Suprapubic skin (tissue), 4 donors: ENCODE data around the gene RPA1. TPM values are rescaled to one million over a fixed set of nuclear protein-coding genes. Genes with fewer than 3 reads are reported as not detected.
A peak's percentile ranks its signal among the peaks of the same experiment; 100 is the strongest.
"Not testable (repeated sequence)": the region's sequence is repeated elsewhere in the genome, so short reads cannot be mapped to it uniquely, and the experiment has no call there.

Source experiments
- DNase-seq, 2 donors: peaks; one replicate each; pipeline ENCODE4 v3.0.0-alpha.2; 2019; ENCODE audit warnings: low spot score in 2 of 2
- H3K27ac ChIP-seq: fragments of 200-600 bp; sonication (generic); one replicate; pipeline ENCODE4 v1.5.1; 2019
- H3K27me3 ChIP-seq: fragments of 200-600 bp; sonication (generic); one replicate; pipeline ENCODE4 v1.5.1; 2019
- H3K36me3 ChIP-seq: fragments of 200-600 bp; sonication (generic); one replicate; pipeline ENCODE4 v1.5.1; 2019
- H3K4me1 ChIP-seq: fragments of 200-600 bp; sonication (generic); one replicate; pipeline ENCODE4 v1.5.1; 2019
- H3K4me3 ChIP-seq: fragments of 200-600 bp; sonication (generic); one replicate; pipeline ENCODE4 v1.5.1; 2019; ENCODE audit warnings: mild to moderate bottlenecking
- H3K9me3 ChIP-seq: fragments of 200-600 bp; sonication (generic); one replicate; pipeline ENCODE4 v1.5.1; 2019
- CTCF ChIP-seq, 2 donors: fragments of 200-600 bp in 1 of 2; fragments of 450-650 bp in 1 of 2; sonication (generic) in 1 of 2; IDR thresholded peaks; one replicate each; pipeline ENCODE4 v1.5.1; 2016 to 2019; ENCODE audit warnings: antibody characterized with exemption in 2 of 2, mild to moderate bottlenecking in 1 of 2, moderate library complexity in 1 of 2
- EP300 ChIP-seq: sonication (generic); formaldehyde crosslinking; IDR thresholded peaks from one replicate; pipeline ENCODE4 v1.6.1; 2017; ENCODE audit warnings: antibody characterized with exemption
- POLR2A ChIP-seq, 2 donors: fragments of 450-650 bp; IDR thresholded peaks; one replicate each; pipeline ENCODE4 v1.6.1; 2017; ENCODE audit warnings: antibody characterized with exemption in 2 of 2, mild to moderate bottlenecking in 2 of 2, moderate library complexity in 2 of 2
- POLR2AphosphoS5 ChIP-seq, 3 donors: sonication (generic); formaldehyde crosslinking; IDR thresholded peaks; one replicate each; pipeline ENCODE4 v1.6.1; 2017; ENCODE audit warnings: antibody characterized with exemption in 3 of 3
- WGBS: methylation state at CpG from one replicate; pipeline ENCODE4 v1.1.5; 2018; 5-methylcytosine and 5-hydroxymethylcytosine counted together
- total RNA-seq, 4 donors: library from RNA; depleted of rRNA; stranded (reverse); fragments of >200 nt; gene quantifications; one replicate each; pipeline ENCODE4 v1.1.0, GENCODE V29; 2016

RPA1 gene
- total RNA-seq, 4 donors from 2014 or later = 27.6 to 58.2 (median 36.7) TPM

- H3K36me3 ChIP-seq = peaks cover 45% of the 10 kb centered on the region
Observed at GRCh38 chr17:1803280-1803679, 26.5 kb upstream of the RPA1 start.

GRCh38 chr17:1807890-1808289 is 21.9 kb upstream of the RPA1 start:
- Histone ChIP-seq H3K27me3 (no peaks in the 10 kb centered on the region), H3K4me3 (no peak overlapping the region), H3K4me1 (no peaks in the 10 kb centered on the region), H3K36me3 (peaks cover 38% of the 10 kb centered on the region), H3K9me3 (no peaks in the 10 kb centered on the region), H3K27ac (no peak overlapping the region)
- DNase-seq = no peak
- no peak for TF ChIP-seq CTCF (IDR thresholded peaks at IDR 0.05)
- no peak for TF ChIP-seq POLR2A (IDR thresholded peaks at IDR 0.05)
- TF ChIP-seq POLR2AphosphoS5 (IDR thresholded peaks at IDR 0.05) = no peak
- TF ChIP-seq EP300 = no peak
- WGBS = 94% methylated on average over 6 of the region's 6 CpGs

More at GRCh38 chr17:1803280-1803679, 26.5 kb upstream of the RPA1 start:
- peak in 1 of 2 donors; percentile 35 for DNase-seq
- H3K27ac ChIP-seq = no peak overlapping the region
- no peaks in the 10 kb centered on the region for H3K9me3 ChIP-seq
- H3K27me3 ChIP-seq = no peaks in the 10 kb centered on the region
- no peak for TF ChIP-seq POLR2AphosphoS5 (IDR thresholded peaks at IDR 0.05)
- TF ChIP-seq POLR2A (IDR thresholded peaks at IDR 0.05) = no peak
- no peak for TF ChIP-seq CTCF (IDR thresholded peaks at IDR 0.05)
- no peak for TF ChIP-seq EP300
- H3K4me3 ChIP-seq = no peak overlapping the region
- no peaks in the 10 kb centered on the region for H3K4me1 ChIP-seq
- WGBS = 92% methylated on average over 6 of the region's 6 CpGs

- H3K4me3 ChIP-seq = no peak overlapping the region
- peaks cover 30% of the 10 kb centered on the region for H3K36me3 ChIP-seq
- 66% methylated on average over 2 of the region's 2 CpGs for WGBS
- no peak overlapping the region for H3K27ac ChIP-seq
- H3K27me3 ChIP-seq = no peaks in the 10 kb centered on the region
- TF ChIP-seq CTCF (IDR thresholded peaks at IDR 0.05) = no peak
- no peak for TF ChIP-seq EP300
- TF ChIP-seq POLR2A (IDR thresholded peaks at IDR 0.05) = no peak
- no peak for TF ChIP-seq POLR2AphosphoS5 (IDR thresholded peaks at IDR 0.05)
- DNase-seq = no peak
- H3K9me3 ChIP-seq = no peaks in the 10 kb centered on the region
- no peaks in the 10 kb centered on the region for H3K4me1 ChIP-seq
Observed at GRCh38 chr17:1808644-1809043, 21.2 kb upstream of the RPA1 start.

GRCh38 chr17:1809815-1810214 is 20.0 kb upstream of the RPA1 start:
- not testable (repeated sequence) for H3K27ac ChIP-seq, H3K9me3 ChIP-seq, H3K27me3 ChIP-seq, H3K4me3 ChIP-seq, DNase-seq, H3K4me1 ChIP-seq
- H3K36me3 ChIP-seq = peaks cover 23% of the 10 kb centered on the region
- WGBS = 98% methylated on average over 8 of the region's 8 CpGs

GRCh38 chr17:1810450-1811103 is 19.2 kb upstream of the RPA1 start:
- H3K36me3 ChIP-seq = peaks cover 23% of the 10 kb centered on the region
- TF ChIP-seq CTCF (IDR thresholded peaks at IDR 0.05) (no peak), EP300 (no peak), POLR2AphosphoS5 (IDR thresholded peaks at IDR 0.05) (no peak), POLR2A (IDR thresholded peaks at IDR 0.05) (no peak)
- no peak overlapping the region for H3K27ac ChIP-seq
- H3K27me3 ChIP-seq = no peaks in the 10 kb centered on the region
- no peaks in the 10 kb centered on the region for H3K9me3 ChIP-seq
- H3K4me1 ChIP-seq = no peaks in the 10 kb centered on the region
- no peak for DNase-seq
- H3K4me3 ChIP-seq = no peak overlapping the region
- WGBS = 93% methylated on average over 20 of the region's 20 CpGs

GRCh38 chr17:1813088-1813487 is 16.7 kb upstream of the RPA1 start:
- Histone ChIP-seq H3K4me1 (no peaks in the 10 kb centered on the region), H3K36me3 (peaks cover 23% of the 10 kb centered on the region), H3K27me3 (no peaks in the 10 kb centered on the region), H3K4me3 (no peak overlapping the region), H3K27ac (no peak overlapping the region), H3K9me3 (no peaks in the 10 kb centered on the region)
- TF ChIP-seq CTCF (IDR thresholded peaks at IDR 0.05) = no peak
- TF ChIP-seq POLR2A (IDR thresholded peaks at IDR 0.05) = no peak
- no peak for TF ChIP-seq POLR2AphosphoS5 (IDR thresholded peaks at IDR 0.05)
- no peak for TF ChIP-seq EP300
- DNase-seq = no peak
- 88% methylated on average over 5 of the region's 5 CpGs for WGBS
